Upper lobe of left lung (tissue), 6 donors: ENCODE measurements around the gene MRM1. TPM values are rescaled to one million over a fixed set of nuclear protein-coding genes. Genes with fewer than 3 reads are reported as not detected.
A peak's percentile ranks its signal among the peaks of the same experiment; 100 is the strongest.

ENCODE experiments used
- ATAC-seq, 2 donors: fragments of 200-7000 bp; cut with Tn5 transposase; one replicate each; pipeline ENCODE4 v1.9.1; 2022; ENCODE audit warnings: mild to moderate bottlenecking in 2 of 2, moderate library complexity in 2 of 2; ENCODE audit not compliant: low FRiP score in 2 of 2
- DNase-seq, 2 donors: peaks; one replicate each; pipeline ENCODE4 v3.0.0-alpha.2; 2019 to 2020
- H3K27ac ChIP-seq, 4 donors: fragments of 200-600 bp; sonication (generic); one replicate each; pipeline ENCODE4 v1.5.1; 2016 to 2019
- H3K27me3 ChIP-seq, 4 donors: fragments of 200-600 bp; sonication (generic); one replicate each; pipeline ENCODE4 v1.5.1; 2017 to 2019
- H3K36me3 ChIP-seq, 4 donors: fragments of 200-600 bp; sonication (generic); one replicate each; pipeline ENCODE4 v1.5.1; 2016 to 2019
- H3K4me1 ChIP-seq, 4 donors: fragments of 200-600 bp; sonication (generic); one replicate each; pipeline ENCODE4 v1.5.1; 2018 to 2019
- H3K4me3 ChIP-seq, 4 donors: fragments of 200-600 bp; sonication (generic); one replicate each; pipeline ENCODE4 v1.5.1; 2017 to 2019; ENCODE audit warnings: mild to moderate bottlenecking in 2 of 4, moderate library complexity in 1 of 4
- H3K9me3 ChIP-seq, 4 donors: fragments of 200-600 bp; sonication (generic); one replicate each; pipeline ENCODE4 v1.5.1; 2018 to 2019
- CTCF ChIP-seq, 6 experiments: fragments of 450-650 bp in 4 of 6; fragments of 200-600 bp in 2 of 6; sonication (generic) in 2 of 6; IDR thresholded peaks; one replicate each; pipeline ENCODE4 v1.5.1; 2016 to 2019; ENCODE audit warnings: antibody characterized with exemption in 6 of 6
- EP300 ChIP-seq, 4 donors: sonication (generic); formaldehyde crosslinking; IDR thresholded peaks; one replicate each; pipeline ENCODE4 v1.5.1; 2017; ENCODE audit warnings: antibody characterized with exemption in 4 of 4, control low read depth in 2 of 4
- POLR2A ChIP-seq, 4 donors: fragments of 450-650 bp; IDR thresholded peaks; one replicate each; pipeline ENCODE4 v1.5.1; 2016 to 2017; ENCODE audit warnings: antibody characterized with exemption in 4 of 4, mild to moderate bottlenecking in 2 of 4
- POLR2AphosphoS5 ChIP-seq, 2 donors: sonication (generic); formaldehyde crosslinking; IDR thresholded peaks; one replicate each; pipeline ENCODE4 v1.5.1; 2017; ENCODE audit warnings: antibody characterized with exemption in 2 of 2
- WGBS, 2 donors: methylation state at CpG; one replicate each; pipeline ENCODE4 v1.1.5; 2017 to 2018; 5-methylcytosine and 5-hydroxymethylcytosine counted together
- total RNA-seq, 6 donors: library from RNA; depleted of rRNA in 4 of 6; stranded (reverse); fragments of >200 nt in 4 of 6; gene quantifications; one replicate each; pipeline versions ENCODE4 v1.1.0 to v1.2.1, GENCODE V29; 2016 to 2021
- donor health status: DM: no; HTN: no; CAD: no; lungs with moderate emphysema.
- donor health status: DM: no; HTN: yes; CAD: no; lungs with severe emphysema.

MRM1 gene
- total RNA-seq, 6 donors from 2014 or later = 3.1 to 9.4 (median 8.1) TPM

- Histone ChIP-seq H3K9me3 (no peaks in the 10 kb centered on the region), H3K36me3 (no peaks in the 10 kb centered on the region), H3K4me3 (no peak overlapping the region), H3K4me1 (no peaks in the 10 kb centered on the region), H3K27me3 (no peaks in the 10 kb centered on the region), H3K27ac (no peak overlapping the region)
- WGBS, 2 donors = 36 to 46% methylated on average over 9 of the region's 9 CpGs
- TF ChIP-seq EP300 (IDR thresholded peaks at IDR 0.05) (no peak), POLR2AphosphoS5 (IDR thresholded peaks at IDR 0.05) (no peak), POLR2A (IDR thresholded peaks at IDR 0.05) (no peak), CTCF (IDR thresholded peaks at IDR 0.05) (no peak)
- ATAC-seq (no peak), DNase-seq (no peak)
These were observed 48.9 kb downstream of the MRM1 start for GRCh38 chr17:36650096-36650775.

GRCh38 chr17:36653374-36653773, 52.0 kb downstream of the MRM1 start:
- Histone ChIP-seq H3K27ac (no peak overlapping the region), H3K4me3 (no peak overlapping the region), H3K27me3 (peaks cover 0 to 6% (median 1%) of the 10 kb centered on the region in 4 donors), H3K9me3 (no peaks in the 10 kb centered on the region), H3K4me1 (peaks cover 6 to 9% (median 8%) of the 10 kb centered on the region in 4 donors), H3K36me3 (no peaks in the 10 kb centered on the region)
- ATAC-seq (no peak), DNase-seq (no peak)
- TF ChIP-seq CTCF (IDR thresholded peaks at IDR 0.05) (no peak), POLR2AphosphoS5 (IDR thresholded peaks at IDR 0.05) (no peak), EP300 (IDR thresholded peaks at IDR 0.05) (no peak), POLR2A (IDR thresholded peaks at IDR 0.05) (no peak)
- 81 to 82% methylated on average over 3 of the region's 3 CpGs for WGBS, 2 donors

- H3K36me3 ChIP-seq = no peaks in the 10 kb centered on the region
- ATAC-seq (no peak), DNase-seq (no peak)
- no peak for TF ChIP-seq POLR2A (IDR thresholded peaks at IDR 0.05)
- H3K9me3 ChIP-seq = no peaks in the 10 kb centered on the region
- H3K27me3 ChIP-seq = peaks cover 0 to 6% (median 2%) of the 10 kb centered on the region in 4 donors
- 70 to 73% methylated on average over 8 to 13 of the region's 13 CpGs for WGBS, 2 donors
- H3K27ac ChIP-seq = no peak overlapping the region
- no peak overlapping the region for H3K4me3 ChIP-seq
- H3K4me1 ChIP-seq = peaks cover 6 to 9% (median 8%) of the 10 kb centered on the region in 4 donors
These were observed 52.5 kb downstream of the MRM1 start for GRCh38 chr17:36653856-36654255.

- no peak for DNase-seq
- no peak for ATAC-seq
- TF ChIP-seq EP300 (IDR thresholded peaks at IDR 0.05) (no peak), CTCF (IDR thresholded peaks at IDR 0.05) (no peak), POLR2AphosphoS5 (IDR thresholded peaks at IDR 0.05) (no peak), POLR2A (IDR thresholded peaks at IDR 0.05) (no peak)
- Histone ChIP-seq H3K36me3 (no peaks in the 10 kb centered on the region), H3K27ac (no peak overlapping the region), H3K4me1 (peaks cover 6 to 9% (median 8%) of the 10 kb centered on the region in 4 donors), H3K4me3 (no peak overlapping the region), H3K9me3 (no peaks in the 10 kb centered on the region), H3K27me3 (peaks cover 0 to 6% (median 2%) of the 10 kb centered on the region in 4 donors)
- WGBS, 2 donors = 88% methylated on average over 7 of the region's 7 CpGs
These were observed 54.3 kb downstream of the MRM1 start for GRCh38 chr17:36655726-36656125.

- peaks cover 6 to 9% (median 8%) of the 10 kb centered on the region in 4 donors for H3K4me1 ChIP-seq
- peaks cover 0 to 6% (median 2%) of the 10 kb centered on the region in 4 donors for H3K27me3 ChIP-seq
- H3K9me3 ChIP-seq = no peaks in the 10 kb centered on the region
- H3K4me3 ChIP-seq = peak overlapping the region in 3 of 4 donors; percentile 37 to 50 (median 49)
- no peak overlapping the region for H3K27ac ChIP-seq
- DNase-seq = no peak
- peak in 1 of 2 donors; percentile 5 for ATAC-seq
- 50 to 57% methylated on average over 17 to 24 of the region's 25 CpGs for WGBS, 2 donors
- TF ChIP-seq POLR2AphosphoS5 (IDR thresholded peaks at IDR 0.05) (no peak), POLR2A (IDR thresholded peaks at IDR 0.05) (no peak), EP300 (IDR thresholded peaks at IDR 0.05) (no peak), CTCF (IDR thresholded peaks at IDR 0.05) (no peak)
- H3K36me3 ChIP-seq = no peaks in the 10 kb centered on the region
These were observed 56.0 kb downstream of the MRM1 start for GRCh38 chr17:36657390-36657762.
